HCT116 (cell line): ENCODE results near the gene ATG4C. TPM values are rescaled to one million over a fixed set of nuclear protein-coding genes. Genes with fewer than 3 reads are reported as not detected.

Experiments used
- total RNA-seq: library from RNA; stranded (reverse); gene quantifications from one replicate; pipeline ENCODE4 v1.2.1, GENCODE V29; 2021; ENCODE audit not compliant: unreplicated experiment

Gene ATG4C
- total RNA-seq, 1 experiment from 2014 or later, result 11.8 TPM

Other genes starting within 250 kb of the ATG4C start
- 0.07 TPM for gene ANGPTL3, start 186.6 kb upstream of the ATG4C start, total RNA-seq
- 49.0 TPM for gene DOCK7, start 95.7 kb upstream of the ATG4C start, total RNA-seq